Liver (tissue), 9 donors: ENCODE measurements around the gene TMEM176A. TPM values are rescaled to one million over a fixed set of nuclear protein-coding genes. Genes with fewer than 3 reads are reported as not detected.
A peak's percentile ranks its signal among the peaks of the same experiment; 100 is the strongest.

Experiments used
- DNase-seq: peaks from one replicate; pipeline ENCODE4 v3.0.0-alpha.2; 2017; ENCODE audit warnings: low spot score
- H3K27ac ChIP-seq, 2 donors: one replicate each; pipeline ENCODE4 v1.7.0; 2013; ENCODE audit warnings: inconsistent platforms in 2 of 2, low read length in 2 of 2, control low read depth in 1 of 2, low read depth in 1 of 2, mild to moderate bottlenecking in 1 of 2
- H3K27me3 ChIP-seq, 4 donors: one replicate each; pipeline versions ENCODE4 v1.6.1 to v1.7.0; 2013; ENCODE audit warnings: low read length in 3 of 4, inconsistent platforms in 1 of 4, mild to moderate bottlenecking in 1 of 4, moderate library complexity in 1 of 4; ENCODE audit not compliant: control insufficient read depth in 4 of 4, insufficient read depth in 4 of 4
- H3K36me3 ChIP-seq, 4 donors: one replicate each; pipeline versions ENCODE4 v1.6.1 to v1.7.0; 2013; ENCODE audit warnings: low read length in 3 of 4, mild to moderate bottlenecking in 3 of 4, low read depth in 1 of 4, moderate library complexity in 1 of 4; ENCODE audit not compliant: control insufficient read depth in 4 of 4, insufficient read depth in 3 of 4
- H3K4me1 ChIP-seq, 4 donors: one replicate each; pipeline versions ENCODE4 v1.6.1 to v1.7.0; 2013; ENCODE audit warnings: low read length in 3 of 4, mild to moderate bottlenecking in 3 of 4, moderate library complexity in 1 of 4; ENCODE audit not compliant: control insufficient read depth in 4 of 4, insufficient read depth in 4 of 4
- H3K4me3 ChIP-seq, 3 donors: one replicate each; pipeline versions ENCODE4 v1.6.1 to v1.7.0; 2013; ENCODE audit warnings: low read length in 3 of 3, control low read depth in 1 of 3, low read depth in 1 of 3, mild to moderate bottlenecking in 1 of 3
- H3K9ac ChIP-seq, 2 donors: one replicate each; pipeline ENCODE4 v1.7.0; 2013; ENCODE audit warnings: low read length in 2 of 2, mild to moderate bottlenecking in 2 of 2, moderate library complexity in 2 of 2, control low read depth in 1 of 2, low read depth in 1 of 2
- H3K9me3 ChIP-seq, 4 donors: one replicate each; pipeline versions ENCODE4 v1.6.1 to v1.7.0; 2013; ENCODE audit warnings: low read length in 3 of 4; ENCODE audit not compliant: control insufficient read depth in 4 of 4
- HNF4A ChIP-seq, 2 donors: conservative IDR thresholded peaks; 2 replicates each; pipeline ENCODE4 v1.6.1; 2016; ENCODE audit warnings: antibody characterized with exemption in 2 of 2, mild to moderate bottlenecking in 2 of 2
- HNF4G ChIP-seq: IDR thresholded peaks from 2 replicates; pipeline ENCODE4 v1.6.1; 2016; ENCODE audit warnings: antibody characterized with exemption
- RAD21 ChIP-seq, 2 donors: IDR thresholded peaks; 2 replicates each; pipeline ENCODE4 v1.6.1; 2016; ENCODE audit warnings: antibody characterized with exemption in 2 of 2, mild to moderate bottlenecking in 2 of 2
- SP1 ChIP-seq: IDR thresholded peaks from 2 replicates; pipeline ENCODE4 v1.6.1; 2018; ENCODE audit warnings: antibody characterized with exemption, mild to moderate bottlenecking
- whole genome bisulfite sequencing: extraction: QIAGEN DNeasy Blood & Tissue Kit; methylation state at CpG from one replicate; pipeline ENCODE4 v1.1.7; 2013; 5-methylcytosine and 5-hydroxymethylcytosine counted together
- polyA plus RNA-seq, 2 donors: library from polyadenylated mRNA; stranded (reverse) in 1 of 2; unstranded in 1 of 2; fragments of 200-250 nt in 1 of 2; fragments of >200 nt in 1 of 2; fragmentation: Nextera tagmentation in 1 of 2; extraction: Ambion mirVana in 1 of 2; gene quantifications; one replicate each; pipeline versions ENCODE4 v1.2.1 to v1.2.3, GENCODE V29; 2013 to 2015
- total RNA-seq, 2 donors: library from RNA; depleted of rRNA; stranded (reverse); fragments of >200 nt; gene quantifications; one replicate each; pipeline ENCODE4 v1.2.3, GENCODE V29; 2014
- TF ChIP-seq, protein P1 (sequence below): fragments of 150-350 bp; IDR thresholded peaks from 2 replicates; pipeline ENCODE4 v1.5.1; 2017; ENCODE audit warnings: improper control_type of control experiment, low read depth, low read length; ENCODE audit not compliant: missing input control
- TF ChIP-seq, protein P2 (sequence below): IDR thresholded peaks from 2 replicates; pipeline ENCODE4 v1.6.1; 2016; ENCODE audit warnings: antibody characterized with exemption, mild to moderate bottlenecking
- TF ChIP-seq, protein P3 (sequence below): IDR thresholded peaks from 2 replicates; pipeline ENCODE4 v1.6.1; 2016; ENCODE audit warnings: antibody characterized with exemption
- donor health status: healthy.
- donor health status: healthy.
- donor health status: healthy.
- donor health status: healthy.
- donor health status: healthy.

The TMEM176A gene, protein sequence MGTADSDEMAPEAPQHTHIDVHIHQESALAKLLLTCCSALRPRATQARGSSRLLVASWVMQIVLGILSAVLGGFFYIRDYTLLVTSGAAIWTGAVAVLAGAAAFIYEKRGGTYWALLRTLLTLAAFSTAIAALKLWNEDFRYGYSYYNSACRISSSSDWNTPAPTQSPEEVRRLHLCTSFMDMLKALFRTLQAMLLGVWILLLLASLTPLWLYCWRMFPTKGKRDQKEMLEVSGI
- 100 to 1,000 TPM; 346 to 404 TPM for total RNA-seq
- 100 to 1,000 TPM; 675 to 703 TPM for polyA plus RNA-seq

DNA sequence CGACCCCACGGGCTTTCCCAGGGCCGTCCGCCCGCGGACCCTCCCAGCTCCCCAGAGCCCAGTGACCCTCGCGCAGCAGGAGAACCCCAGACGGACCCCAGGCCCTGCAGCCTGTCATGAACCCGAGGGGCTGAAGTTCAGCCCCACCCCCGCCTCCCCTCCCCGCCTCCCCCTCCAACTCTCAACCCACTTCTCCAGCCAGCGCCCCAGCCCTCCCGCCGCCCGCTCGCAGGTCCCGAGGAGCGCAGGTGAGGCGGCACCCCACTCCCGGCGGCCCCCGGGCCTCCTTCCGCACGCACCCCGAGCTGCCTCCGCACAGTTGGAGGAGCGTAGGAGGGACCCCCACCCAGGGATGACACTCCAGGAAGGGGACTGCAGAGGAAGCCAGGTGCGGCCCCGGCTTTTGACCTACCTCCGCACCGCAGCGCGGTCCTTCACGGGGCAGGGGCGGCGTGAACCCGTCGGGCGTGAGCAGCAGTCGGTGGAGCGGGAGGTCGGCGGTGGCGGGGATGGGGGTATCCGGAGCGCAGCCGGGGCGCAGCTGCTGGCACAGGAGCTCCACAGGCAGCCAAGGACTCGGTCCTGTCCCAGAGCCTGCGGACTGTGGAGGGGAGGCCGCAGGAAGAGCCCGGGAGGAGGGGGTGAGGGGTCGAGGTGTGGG is at the start of gene TMEM176A:
Gene TMEM176A, plus strand, starts transcription at position 189 of the 661 bp plus-strand sequence. CDS start 782 bp downstream, outside the sequence.
- Histone ChIP-seq H3K27me3 (no peaks in the 10 kb centered on the region), H3K27ac (peak within 1 kb of the TSS; percentile 95 to 97), H3K4me1 (peaks cover 2 to 38% (median 19%) of the 10 kb centered on the region in 4 donors), H3K9ac (peak within 1 kb of the TSS; percentile 89 to 100), H3K4me3 (peak within 1 kb of the TSS; percentile 86 to 94 (median 90)), H3K9me3 (peaks cover 0 to under 1% (median 0%) of the 10 kb centered on the region in 4 donors), H3K36me3 (peaks cover 0 to 31% (median 27%) of the 10 kb centered on the region in 4 donors)
- WGBS: under 1% methylated on average over 54 of the region's 54 CpGs
- peak; percentile 71 for DNase-seq
- TF ChIP-seq, protein P1, sequence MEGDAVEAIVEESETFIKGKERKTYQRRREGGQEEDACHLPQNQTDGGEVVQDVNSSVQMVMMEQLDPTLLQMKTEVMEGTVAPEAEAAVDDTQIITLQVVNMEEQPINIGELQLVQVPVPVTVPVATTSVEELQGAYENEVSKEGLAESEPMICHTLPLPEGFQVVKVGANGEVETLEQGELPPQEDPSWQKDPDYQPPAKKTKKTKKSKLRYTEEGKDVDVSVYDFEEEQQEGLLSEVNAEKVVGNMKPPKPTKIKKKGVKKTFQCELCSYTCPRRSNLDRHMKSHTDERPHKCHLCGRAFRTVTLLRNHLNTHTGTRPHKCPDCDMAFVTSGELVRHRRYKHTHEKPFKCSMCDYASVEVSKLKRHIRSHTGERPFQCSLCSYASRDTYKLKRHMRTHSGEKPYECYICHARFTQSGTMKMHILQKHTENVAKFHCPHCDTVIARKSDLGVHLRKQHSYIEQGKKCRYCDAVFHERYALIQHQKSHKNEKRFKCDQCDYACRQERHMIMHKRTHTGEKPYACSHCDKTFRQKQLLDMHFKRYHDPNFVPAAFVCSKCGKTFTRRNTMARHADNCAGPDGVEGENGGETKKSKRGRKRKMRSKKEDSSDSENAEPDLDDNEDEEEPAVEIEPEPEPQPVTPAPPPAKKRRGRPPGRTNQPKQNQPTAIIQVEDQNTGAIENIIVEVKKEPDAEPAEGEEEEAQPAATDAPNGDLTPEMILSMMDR: no peak
- peak; percentile 3 for TF ChIP-seq SP1

DNA sequence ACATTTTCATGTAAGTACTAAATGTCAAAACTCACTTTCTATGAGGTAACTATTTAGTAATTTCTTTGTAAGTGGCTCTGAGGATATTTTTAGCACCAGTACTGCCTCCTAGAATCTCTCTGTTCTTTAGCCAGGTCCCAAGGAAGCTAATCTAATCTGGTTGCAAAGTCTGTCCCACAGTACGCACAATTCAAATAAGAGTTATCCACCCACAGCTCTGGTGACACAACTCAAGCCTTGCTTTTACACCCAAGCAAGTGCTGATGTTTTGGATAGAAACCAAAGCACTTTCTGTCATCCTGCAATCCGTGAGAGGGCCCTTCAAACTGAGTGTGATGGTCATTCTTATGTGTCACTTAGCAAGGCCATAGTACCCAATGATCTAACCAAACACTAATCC is 48.9 kb upstream of the TMEM176A start:
- no peak overlapping the region for H3K4me3 ChIP-seq
- no peaks in the 10 kb centered on the region for H3K9me3 ChIP-seq
- peak; percentile 11 to 52 for TF ChIP-seq HNF4A (conservative IDR thresholded peaks at IDR 0.05)
- peak in 1 of 2 donors; percentile 31 for TF ChIP-seq RAD21 (IDR thresholded peaks at IDR 0.05)
- TF ChIP-seq, protein P2, sequence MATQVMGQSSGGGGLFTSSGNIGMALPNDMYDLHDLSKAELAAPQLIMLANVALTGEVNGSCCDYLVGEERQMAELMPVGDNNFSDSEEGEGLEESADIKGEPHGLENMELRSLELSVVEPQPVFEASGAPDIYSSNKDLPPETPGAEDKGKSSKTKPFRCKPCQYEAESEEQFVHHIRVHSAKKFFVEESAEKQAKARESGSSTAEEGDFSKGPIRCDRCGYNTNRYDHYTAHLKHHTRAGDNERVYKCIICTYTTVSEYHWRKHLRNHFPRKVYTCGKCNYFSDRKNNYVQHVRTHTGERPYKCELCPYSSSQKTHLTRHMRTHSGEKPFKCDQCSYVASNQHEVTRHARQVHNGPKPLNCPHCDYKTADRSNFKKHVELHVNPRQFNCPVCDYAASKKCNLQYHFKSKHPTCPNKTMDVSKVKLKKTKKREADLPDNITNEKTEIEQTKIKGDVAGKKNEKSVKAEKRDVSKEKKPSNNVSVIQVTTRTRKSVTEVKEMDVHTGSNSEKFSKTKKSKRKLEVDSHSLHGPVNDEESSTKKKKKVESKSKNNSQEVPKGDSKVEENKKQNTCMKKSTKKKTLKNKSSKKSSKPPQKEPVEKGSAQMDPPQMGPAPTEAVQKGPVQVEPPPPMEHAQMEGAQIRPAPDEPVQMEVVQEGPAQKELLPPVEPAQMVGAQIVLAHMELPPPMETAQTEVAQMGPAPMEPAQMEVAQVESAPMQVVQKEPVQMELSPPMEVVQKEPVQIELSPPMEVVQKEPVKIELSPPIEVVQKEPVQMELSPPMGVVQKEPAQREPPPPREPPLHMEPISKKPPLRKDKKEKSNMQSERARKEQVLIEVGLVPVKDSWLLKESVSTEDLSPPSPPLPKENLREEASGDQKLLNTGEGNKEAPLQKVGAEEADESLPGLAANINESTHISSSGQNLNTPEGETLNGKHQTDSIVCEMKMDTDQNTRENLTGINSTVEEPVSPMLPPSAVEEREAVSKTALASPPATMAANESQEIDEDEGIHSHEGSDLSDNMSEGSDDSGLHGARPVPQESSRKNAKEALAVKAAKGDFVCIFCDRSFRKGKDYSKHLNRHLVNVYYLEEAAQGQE: no peak
- no peak overlapping the region for H3K27ac ChIP-seq
- H3K4me1 ChIP-seq: peaks cover 0 to 19% (median 3%) of the 10 kb centered on the region in 4 donors
- no peaks in the 10 kb centered on the region for H3K36me3 ChIP-seq
- WGBS: 28% methylated on average over 2 of the region's 2 CpGs
- H3K9ac ChIP-seq: no peak overlapping the region
- no peaks in the 10 kb centered on the region for H3K27me3 ChIP-seq
- no peak for DNase-seq

DNA sequence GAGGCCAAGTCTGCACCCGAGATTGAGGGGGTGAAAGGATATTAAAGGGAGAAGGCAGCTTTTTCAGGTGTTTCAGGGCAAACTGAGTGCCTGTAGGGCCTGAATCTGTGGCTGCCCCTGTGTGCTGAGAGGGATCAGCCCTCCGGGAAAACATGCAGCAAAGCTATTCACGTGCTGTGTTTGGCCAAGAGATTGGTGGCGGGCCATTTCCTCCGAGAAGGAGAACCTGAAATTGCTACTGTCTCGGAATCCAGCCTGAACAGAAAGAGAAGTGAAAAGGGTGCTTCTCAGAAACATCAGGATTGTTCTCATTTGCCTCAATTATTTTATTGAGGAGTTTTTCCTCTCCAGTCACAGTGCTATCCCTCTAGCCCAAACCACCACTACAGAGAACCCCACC is 47.3 kb upstream of the TMEM176A start:
- Histone ChIP-seq H3K4me3 (no peak overlapping the region), H3K4me1 (peaks cover 0 to 19% (median 3%) of the 10 kb centered on the region in 4 donors), H3K27ac (no peak overlapping the region), H3K9ac (no peak overlapping the region), H3K36me3 (no peaks in the 10 kb centered on the region), H3K9me3 (no peaks in the 10 kb centered on the region), H3K27me3 (no peaks in the 10 kb centered on the region)
- WGBS: 86% methylated on average over 6 of the region's 6 CpGs
- DNase-seq: no peak
- TF ChIP-seq, protein P3, sequence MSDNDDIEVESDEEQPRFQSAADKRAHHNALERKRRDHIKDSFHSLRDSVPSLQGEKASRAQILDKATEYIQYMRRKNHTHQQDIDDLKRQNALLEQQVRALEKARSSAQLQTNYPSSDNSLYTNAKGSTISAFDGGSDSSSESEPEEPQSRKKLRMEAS: peak; percentile 27
- TF ChIP-seq HNF4G: no peak
